GM21723 (cell line): ENCODE results near the gene ETV3L.

Experiments
- ATAC-seq: cut with Tn5 transposase; IDR thresholded peaks from one replicate; pipeline ENCODE4 v1.9.1; 2021; ENCODE audit warnings: mild to moderate bottlenecking, moderate library complexity; ENCODE audit not compliant: unreplicated experiment

Gene ETV3L

DNA sequence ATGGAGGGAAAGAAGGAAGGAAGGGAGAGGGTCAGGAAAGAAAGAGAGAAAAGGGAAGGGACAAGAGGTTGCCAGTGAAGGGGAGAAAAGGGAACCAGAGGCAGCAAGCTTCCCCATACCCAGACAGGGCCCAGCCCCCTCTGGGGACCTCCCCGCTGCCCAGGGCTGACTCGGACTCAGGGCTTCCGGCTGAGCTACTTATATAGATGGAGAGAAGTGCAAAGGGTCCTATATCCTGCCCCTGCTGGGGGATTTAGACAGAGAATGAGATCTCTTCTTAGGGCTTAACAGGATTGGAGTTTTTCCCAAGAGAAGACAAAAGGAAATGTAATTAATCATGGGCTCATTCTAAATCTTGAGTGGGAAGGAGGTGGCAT is at the start of gene ETV3L:
Gene ETV3L, minus strand, starts transcription at position 176 of the 377 bp plus-strand sequence. CDS start 285 bp downstream, outside the sequence.
- ATAC-seq, result no peak

DNA sequence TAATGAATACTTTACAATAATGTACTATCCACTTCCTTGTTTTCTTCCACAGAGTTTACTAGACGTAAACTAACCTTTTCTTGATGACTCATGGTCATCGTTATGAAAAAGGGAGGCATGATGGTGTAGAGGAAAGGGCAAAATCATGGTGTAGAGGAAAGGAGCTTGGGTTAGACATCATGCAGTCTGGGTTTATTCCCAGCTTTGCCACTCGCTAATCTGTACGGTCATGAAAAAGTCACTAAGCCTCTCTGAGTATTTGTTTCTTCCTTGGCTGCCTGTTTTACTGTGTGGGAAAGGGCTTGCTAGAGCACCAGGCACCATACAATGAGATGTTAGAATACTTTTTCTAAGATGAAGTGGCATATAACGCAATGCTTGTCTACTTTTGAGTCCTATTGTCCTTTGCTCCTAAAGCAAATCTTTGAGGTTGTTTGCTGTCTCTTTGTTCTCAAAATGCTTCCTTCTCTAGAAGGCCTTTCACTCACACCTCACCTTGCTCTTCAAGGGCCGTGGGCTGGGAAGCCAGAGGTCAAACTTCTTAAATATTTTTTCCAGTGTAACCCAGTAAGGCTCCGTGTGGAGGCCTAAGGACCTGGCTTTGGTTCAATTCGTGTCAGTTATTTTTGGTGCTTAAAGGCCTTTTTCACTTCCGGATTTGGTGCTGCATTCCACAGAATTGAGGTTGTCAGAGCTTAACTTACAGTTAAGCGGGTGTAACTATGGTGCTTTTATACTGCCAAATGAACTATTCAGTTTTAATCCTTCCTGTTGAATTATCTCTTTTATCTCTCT is 48.5 kb upstream of the ETV3L start:
- no peak for ATAC-seq

DNA sequence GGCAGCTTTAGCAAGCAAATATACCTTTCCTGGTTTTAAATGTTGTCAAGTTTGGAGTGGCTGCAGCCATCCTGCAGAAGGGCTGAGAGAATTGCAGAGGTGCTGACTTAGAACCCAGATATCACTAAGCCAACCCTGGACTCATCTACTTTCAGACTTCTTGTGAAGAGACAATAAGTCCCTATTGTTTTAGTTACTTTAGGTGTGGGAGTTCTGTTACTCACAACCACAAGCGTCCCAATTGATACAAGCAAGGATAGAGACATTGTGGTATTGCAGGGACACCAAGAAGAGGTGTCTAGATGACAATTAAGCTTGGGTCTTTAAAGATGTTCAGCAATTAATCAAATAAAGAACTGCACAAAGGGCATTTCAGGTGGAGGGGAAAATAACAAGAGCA is 47.4 kb upstream of the ETV3L start:
- no peak for ATAC-seq

DNA sequence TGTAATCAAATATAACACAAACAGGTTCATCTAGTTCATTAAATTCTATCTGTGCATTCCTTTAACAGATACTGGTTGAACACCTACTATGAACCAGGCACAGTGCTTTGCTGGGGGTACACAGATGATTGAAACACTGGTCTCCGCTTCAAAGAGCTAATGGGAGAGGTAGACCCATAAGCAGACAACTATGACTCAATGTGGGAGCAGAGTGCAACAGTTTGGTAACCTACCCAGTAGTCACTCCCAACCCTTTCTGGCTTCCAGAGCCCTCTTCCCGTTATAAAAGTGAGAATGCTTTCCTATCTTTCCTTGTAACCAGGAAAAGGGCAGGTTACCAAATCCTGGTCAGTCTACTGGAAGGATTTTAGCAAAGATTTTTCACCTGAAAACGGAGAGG is 46.6 kb upstream of the ETV3L start:
- ATAC-seq, result no peak

DNA sequence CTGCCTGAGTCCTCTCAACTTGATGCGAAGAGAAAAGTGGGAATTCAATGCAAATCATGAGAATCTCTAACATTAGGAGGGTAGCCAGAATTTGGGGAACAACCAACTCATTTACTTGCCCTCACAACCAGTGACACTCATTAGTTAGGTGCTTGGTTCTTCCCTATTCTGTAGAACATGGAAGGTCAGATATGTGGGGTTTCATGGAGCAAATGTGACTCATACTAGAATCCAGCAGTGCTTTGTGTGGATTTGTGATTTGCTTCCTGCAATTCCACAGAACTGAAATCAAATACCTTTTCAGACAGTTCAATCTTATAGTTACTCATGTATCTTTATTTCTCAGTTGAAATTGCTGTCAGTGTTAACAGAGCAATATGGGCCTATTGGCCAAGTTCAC is 45.5 kb upstream of the ETV3L start:
- no peak for ATAC-seq

DNA sequence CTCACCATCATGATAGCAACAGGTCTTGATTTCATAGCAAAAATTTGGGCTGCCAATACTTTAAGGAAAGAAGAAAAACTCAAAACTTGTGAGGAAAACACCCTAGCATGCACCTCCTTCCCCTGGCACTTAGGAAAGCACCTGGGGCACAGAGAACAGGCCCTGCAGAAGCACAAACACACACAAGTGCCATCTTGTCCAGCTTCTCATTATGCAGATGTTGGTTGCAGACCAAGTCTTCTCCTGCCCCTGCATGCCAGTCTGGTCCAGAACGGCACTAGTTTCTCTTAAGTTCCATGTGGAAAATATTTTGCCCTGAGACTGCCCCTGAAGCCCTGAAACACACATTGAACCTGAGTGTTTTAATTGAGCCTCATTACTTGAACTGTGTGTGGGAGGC is 44.9 kb upstream of the ETV3L start:
- ATAC-seq, result no peak

DNA sequence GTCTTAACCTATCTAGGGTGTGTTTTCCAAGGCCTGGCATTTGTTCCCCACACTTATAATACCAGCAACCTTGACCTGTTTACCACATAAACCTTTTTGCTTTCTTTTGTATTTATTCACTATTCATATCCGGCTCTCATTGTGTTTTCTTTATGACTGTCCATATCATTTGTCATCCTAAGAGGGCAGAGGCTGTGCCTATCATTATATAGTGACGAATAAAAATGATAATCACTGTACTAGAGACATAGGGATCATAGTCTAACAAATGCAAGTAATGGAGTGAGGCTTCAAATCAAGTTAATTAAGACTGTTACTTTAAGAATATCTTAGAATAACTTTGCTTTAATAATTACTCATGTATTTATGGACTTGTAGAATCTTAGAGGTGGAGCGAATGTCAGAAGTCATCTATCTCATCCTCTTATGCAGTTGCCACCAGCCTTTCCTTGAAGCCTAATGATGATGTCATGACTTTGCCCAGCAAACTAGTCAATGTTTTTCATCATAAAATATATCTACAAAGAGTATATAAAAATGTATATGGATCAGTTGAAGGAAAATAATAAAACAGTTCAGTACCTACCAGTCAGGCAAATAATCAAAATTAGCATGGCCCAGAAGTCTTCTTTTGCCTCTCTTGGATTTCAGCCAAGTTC is 43.3 kb upstream of the ETV3L start:
- no peak for ATAC-seq

DNA sequence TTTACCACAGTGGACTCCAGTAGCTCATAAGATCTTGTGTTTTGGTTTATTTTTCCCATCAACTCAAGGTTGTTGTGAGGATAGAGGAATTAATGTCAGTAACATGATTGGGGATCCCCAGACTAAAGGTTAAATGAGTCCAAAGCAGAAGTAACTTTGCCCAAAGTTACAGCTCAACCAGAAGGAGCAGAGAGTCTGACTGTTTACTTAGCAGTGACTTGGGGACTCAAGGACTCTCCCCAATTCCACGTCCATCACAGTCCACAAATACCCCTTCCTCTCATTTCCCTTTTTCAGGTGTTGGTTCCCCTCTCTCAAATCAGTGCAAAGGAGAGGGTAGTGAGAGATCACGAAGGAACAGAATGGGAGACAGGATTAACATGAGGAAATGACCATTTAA is 42.6 kb upstream of the ETV3L start:
- ATAC-seq, result no peak

DNA sequence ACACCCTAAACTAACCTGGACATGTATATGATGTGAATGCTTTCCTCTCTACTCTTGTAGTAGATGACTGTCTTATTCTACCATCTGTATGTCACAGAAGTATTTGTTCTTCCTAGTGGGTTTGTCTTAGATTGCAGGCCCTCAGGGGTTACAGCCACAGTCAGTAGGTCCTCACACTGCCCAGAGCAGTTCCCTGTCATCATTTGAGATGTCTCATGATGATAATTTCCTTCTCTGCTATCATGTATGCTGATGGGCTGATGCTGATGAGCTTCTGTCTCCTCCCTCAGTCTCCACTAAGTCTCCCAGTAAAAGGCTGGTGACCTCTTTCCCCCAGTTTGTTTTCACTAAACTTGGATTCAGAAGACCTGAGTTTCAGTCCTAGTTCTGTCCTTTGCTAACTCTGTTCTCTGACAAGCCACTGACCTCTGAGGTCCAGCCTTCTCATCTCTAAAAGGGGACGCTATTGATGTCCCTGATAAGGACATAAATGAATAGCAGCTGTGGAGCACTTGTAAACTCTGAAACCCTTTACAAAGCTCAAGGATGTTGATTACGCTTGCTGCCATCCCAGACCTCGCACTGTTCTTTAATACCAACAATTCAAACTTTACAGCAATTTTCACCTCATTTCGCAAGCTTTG is 41.7 kb upstream of the ETV3L start:
- no peak for ATAC-seq

DNA sequence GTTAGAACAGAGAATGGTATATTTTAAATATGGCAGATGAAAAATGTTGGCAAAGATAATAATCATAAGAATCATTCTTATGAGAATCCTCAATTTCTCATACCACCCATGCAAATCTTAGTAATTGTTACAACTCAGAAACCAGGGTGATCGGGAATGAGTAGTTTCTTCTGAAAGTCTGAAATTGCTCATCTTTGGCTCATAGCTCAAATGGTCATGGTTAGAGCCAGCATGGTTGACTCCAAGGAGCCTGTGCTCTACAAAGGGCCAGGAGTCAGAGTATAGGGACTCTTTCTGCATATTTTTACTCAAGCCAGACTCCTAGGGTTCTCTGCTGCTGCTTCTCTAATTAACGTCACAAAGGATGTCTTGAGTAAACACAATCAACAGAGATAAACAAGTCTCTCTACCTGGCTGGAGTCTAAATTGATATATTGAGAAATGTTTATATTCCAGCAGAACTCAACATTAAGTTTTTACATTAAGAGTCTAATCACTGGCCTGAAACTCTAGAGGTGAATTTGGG is 40.5 kb upstream of the ETV3L start:
- no peak for ATAC-seq

DNA sequence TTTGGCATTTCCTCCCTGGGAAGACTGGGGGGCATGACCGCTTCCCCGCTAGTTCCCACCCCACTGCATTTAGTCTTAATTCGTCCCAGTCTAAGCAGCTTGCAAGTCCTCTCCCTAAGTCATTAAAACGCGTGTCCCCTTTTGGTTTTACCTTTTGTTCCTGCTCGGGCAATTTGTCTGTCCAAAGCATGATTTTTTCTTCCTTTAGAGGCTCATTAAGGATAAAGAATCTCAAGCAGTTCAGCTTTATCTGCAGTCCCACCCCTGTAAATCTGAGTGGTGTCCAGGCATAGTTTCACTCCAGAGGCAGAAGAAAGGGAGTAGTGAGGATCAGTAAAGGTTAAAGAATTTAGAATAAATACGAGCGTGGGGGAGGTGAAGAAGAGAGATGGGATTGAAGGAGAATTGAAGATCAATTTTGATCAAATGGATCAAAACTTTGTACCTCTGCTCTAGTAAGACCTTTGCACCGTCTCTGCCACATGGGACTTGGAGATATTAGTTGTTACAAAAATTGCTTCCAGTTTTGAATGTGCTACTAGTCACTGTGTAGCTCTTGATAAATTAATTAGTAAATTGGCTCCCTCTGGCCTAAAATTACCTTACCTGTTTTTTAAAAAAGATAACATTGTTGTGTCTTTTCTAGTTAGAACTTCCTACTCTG is 39.6 kb upstream of the ETV3L start:
- no peak for ATAC-seq

DNA sequence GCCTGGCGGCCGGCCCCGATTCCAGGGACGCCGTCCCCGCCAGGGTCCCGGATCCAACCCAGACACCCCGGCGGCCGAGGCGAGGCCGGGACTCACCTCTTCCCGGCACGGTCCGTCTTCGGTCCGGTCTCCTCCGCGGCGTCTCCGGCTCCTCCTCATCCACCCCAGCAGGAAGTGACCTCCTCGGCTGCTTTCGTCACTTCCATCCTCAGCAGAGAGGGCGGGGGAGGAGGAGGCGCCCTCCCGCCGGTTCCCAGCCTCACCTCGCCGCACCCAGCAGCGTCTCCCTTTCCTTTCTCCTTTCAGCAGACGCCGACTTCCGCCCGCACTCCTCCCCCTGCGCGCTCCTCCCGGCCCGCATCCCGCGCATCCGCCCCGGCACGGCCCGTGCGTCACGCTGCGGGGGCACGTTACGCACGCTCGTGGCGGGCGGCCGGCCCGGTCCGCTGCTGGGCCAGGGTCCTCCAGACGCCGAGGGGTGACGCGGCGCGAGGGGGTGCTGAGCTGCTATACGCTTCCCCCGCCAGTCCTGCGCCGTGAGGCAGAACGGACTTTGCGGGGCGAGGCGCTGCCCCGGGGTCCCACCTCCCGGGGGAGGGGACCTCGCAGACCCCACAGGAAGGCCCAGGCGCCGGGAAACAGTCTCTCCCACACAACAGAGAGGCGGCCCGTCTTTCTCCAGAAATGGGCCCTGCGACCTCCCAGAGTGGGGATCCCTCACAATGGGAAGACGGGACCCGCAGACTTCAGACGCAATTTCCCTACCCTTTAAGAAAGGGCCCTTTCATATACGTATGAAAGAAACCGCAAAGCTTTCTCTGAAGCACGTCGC is 38.8 kb upstream of the ETV3L start, which contains the start of gene ETV3:
Gene ETV3, minus strand, starts transcription at position 176 of the 832 bp plus-strand sequence. CDS start 2,043 bp downstream, outside the sequence.
- peak; percentile 91 for ATAC-seq

DNA sequence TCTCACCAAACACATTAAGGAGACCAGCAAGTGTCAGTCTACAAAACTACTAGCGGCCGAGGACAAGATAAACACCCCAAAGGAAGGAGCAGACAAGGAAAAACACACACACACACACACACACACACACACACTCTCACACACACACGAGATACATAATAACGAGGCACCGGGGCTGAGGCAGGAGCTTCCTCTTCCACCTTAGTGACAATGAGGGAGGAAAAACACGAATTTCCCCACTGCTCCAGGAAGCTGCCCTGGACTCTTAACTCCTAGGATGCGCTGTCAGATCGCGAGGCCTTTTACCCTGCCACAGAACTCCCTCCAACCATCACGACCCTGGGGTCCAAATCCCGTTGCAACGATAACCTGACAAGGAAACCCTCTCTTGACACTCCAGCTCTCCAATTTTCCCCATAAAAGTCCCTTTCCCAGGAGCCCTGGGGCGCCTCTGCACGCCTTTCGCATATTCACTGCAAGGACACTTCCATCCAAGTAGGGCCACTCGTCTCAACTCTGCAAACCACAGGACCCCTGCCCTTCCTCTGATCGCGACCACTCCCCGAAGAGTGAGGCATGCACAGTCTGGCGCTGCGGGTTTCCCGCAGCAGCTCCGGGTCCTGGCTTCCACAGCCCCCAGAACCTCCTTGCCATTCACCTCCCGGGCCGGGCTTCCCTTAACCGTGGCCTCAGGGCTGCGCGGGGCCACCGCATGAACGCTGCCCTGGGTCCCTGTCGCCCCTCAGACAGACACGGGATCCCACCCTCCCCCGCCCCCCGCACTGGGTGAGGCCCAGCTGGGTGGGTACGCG is 38.0 kb upstream of the ETV3L start:
- peak; percentile 12 for ATAC-seq

DNA sequence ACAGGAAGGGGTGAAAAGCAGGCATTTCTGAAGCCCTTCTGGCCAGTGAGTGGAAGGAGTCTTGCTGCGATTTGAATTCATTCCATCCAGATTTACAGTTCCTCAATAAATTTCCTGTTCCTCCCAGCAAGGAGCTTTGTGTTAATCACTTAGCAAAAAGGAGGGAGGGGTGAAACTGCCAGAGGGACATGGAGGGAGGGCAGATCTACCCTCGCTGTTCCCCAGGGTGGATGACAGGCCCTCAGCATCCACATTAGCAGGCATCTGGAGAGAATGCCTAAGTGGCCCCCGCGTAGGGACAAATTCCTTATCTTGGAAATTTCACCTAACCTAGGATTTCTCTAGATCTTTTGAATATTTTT is 37.4 kb upstream of the ETV3L start:
- no peak for ATAC-seq

DNA sequence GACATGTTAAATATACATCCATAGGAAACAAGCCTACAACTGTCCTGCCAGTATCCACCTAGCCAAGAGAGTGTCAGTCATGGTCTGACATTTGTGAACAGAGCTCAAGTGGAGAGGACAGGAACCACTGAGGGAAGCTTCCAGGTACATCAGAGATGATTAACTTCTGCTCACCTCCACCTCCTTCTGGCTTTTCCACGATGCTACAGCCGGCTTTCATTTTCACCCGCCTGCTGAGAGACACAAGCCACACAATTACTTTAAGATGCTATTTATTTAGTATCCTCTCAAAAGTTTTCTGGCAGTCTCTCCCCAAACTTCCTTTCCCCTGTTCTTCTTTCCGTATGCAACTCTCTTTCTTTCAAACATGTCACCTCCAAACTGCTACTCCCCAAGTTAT is 36.5 kb upstream of the ETV3L start:
- ATAC-seq, result no peak

DNA sequence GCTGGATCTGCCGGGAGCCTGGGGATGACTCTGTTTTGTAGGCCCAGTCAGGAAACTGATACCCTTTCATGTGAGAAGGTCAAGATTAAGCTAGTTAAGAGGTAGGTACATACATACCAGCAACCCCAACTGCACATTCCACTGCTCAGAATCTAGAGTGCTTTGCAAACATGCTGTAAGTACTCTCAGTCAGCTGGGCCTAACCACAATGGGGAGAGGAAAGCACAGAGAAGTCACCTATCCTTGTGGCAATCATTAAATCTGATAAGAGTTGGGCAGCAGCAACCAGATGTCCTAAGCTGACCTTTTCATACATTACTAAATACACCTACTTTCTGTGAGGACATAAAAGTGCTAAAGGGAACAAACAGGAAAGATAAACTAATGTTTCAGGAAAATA is 36.0 kb upstream of the ETV3L start:
- ATAC-seq, result no peak

DNA sequence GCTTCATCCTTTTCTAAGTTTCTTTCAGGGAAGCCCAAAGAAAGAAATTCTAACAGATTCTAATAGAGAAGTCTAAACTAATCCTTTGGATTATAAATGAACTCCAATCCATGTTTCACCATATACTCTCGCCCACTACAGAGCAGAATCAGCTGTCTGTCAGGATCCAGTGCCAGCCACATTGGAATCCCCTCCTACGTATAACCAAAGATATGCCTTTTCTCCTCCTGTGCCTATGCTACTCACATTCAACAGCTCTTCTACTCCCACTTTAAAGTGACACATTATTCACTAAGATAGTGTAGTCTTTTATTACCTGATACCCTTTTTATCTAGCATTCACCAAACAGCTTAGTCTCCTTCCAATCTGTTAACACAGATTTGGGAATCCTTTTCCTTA is 35.5 kb upstream of the ETV3L start:
- no peak for ATAC-seq

DNA sequence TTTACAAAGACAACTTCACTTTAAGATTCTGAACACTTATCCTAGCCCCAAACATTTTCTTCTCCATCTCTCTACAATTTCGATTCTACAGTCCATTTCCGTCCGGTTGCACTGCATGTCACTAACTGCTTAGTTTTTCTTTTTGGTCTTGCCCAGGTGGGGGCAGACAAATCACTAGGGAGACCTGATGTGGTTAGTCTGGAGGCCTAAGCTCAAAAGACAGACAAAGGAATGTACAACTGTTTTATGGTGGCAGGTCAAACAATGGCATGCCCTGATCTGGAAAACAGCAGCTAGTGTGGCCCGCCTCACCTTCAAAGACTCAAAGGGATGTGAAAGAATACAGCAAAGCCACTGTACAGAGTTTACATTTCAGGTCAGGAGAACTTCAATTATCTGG is 34.8 kb upstream of the ETV3L start:
- no peak for ATAC-seq

DNA sequence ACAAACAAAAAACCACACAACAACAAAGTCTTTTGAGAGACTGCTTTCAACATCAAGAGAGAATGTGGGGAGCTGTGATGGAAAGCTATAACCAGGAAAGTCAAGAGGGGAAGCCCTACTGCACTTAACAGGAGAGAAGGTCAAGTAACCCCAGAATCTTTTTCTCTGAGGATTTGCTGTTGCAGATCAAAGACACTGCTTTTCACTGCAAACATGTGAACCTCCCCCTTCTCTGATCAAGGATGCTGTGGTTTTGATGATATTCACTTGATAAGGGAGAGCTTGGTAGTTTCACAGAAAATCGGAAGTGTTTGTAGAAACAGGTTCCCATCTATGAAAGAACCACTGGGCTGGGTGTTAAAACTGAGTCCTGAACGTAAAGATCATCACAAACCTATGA is 33.8 kb upstream of the ETV3L start:
- no peak for ATAC-seq
